Mesothelial cell of epicardium (in vitro differentiated cells): ENCODE results near the gene TTC7B. TPM values are rescaled to one million over a fixed set of nuclear protein-coding genes. Genes with fewer than 3 reads are reported as not detected.

ENCODE experiments used
- DNase-seq, 2 experiments: peaks; one replicate each; pipeline ENCODE4 v3.0.0; 2021; ENCODE audit warnings: low spot score in 2 of 2; ENCODE audit not compliant: unreplicated experiment in 2 of 2
- H3K27ac Mint-ChIP-seq: 2 replicates; pipeline ENCODE4 v1.8.0; 2021; ENCODE audit warnings: mixed read lengths
- H3K27me3 Mint-ChIP-seq: 2 replicates; pipeline ENCODE4 v1.8.0; 2021; ENCODE audit warnings: low read depth, mixed read lengths
- H3K36me3 Mint-ChIP-seq: 2 replicates; pipeline ENCODE4 v1.8.0; 2021; ENCODE audit warnings: mixed read lengths
- H3K4me1 Mint-ChIP-seq: 2 replicates; pipeline ENCODE4 v1.8.0; 2021; ENCODE audit warnings: mixed read lengths
- H3K4me3 Mint-ChIP-seq: 2 replicates; pipeline ENCODE4 v1.8.0; 2021; ENCODE audit warnings: mild to moderate bottlenecking, moderate library complexity, mixed read lengths
- H3K9me3 Mint-ChIP-seq: 2 replicates; pipeline ENCODE4 v1.8.0; 2021; ENCODE audit warnings: mixed read lengths
- total RNA-seq: library from RNA; stranded (reverse); gene quantifications from 3 replicates; pipeline ENCODE4 v1.2.1, GENCODE V29; 2021
- TF ChIP-seq, protein P1 (sequence below): fragments of 200-600 bp; sonication (generic); IDR thresholded peaks from one replicate; pipeline ENCODE4 v1.5.0; 2021; ENCODE audit warnings: antibody characterized with exemption; ENCODE audit not compliant: unreplicated experiment

The TTC7B gene
- total RNA-seq, 1 donor from 2014 or later = 56.5 TPM

- Mint-ChIP-seq H3K4me1 (peaks cover 12% of the 10 kb centered on the region), H3K27me3 (no peaks in the 10 kb centered on the region), H3K4me3 (peak overlapping the region; percentile 64), H3K27ac (peak overlapping the region; percentile 72), H3K9me3 (peaks cover 10% of the 10 kb centered on the region), H3K36me3 (peaks cover 11% of the 10 kb centered on the region)
- TF ChIP-seq, protein P1, sequence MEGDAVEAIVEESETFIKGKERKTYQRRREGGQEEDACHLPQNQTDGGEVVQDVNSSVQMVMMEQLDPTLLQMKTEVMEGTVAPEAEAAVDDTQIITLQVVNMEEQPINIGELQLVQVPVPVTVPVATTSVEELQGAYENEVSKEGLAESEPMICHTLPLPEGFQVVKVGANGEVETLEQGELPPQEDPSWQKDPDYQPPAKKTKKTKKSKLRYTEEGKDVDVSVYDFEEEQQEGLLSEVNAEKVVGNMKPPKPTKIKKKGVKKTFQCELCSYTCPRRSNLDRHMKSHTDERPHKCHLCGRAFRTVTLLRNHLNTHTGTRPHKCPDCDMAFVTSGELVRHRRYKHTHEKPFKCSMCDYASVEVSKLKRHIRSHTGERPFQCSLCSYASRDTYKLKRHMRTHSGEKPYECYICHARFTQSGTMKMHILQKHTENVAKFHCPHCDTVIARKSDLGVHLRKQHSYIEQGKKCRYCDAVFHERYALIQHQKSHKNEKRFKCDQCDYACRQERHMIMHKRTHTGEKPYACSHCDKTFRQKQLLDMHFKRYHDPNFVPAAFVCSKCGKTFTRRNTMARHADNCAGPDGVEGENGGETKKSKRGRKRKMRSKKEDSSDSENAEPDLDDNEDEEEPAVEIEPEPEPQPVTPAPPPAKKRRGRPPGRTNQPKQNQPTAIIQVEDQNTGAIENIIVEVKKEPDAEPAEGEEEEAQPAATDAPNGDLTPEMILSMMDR = peak; percentile 89
- peak; percentile 93 to 97 for DNase-seq
Observed at GRCh38 chr14:90758028-90758889, 58.0 kb downstream of the TTC7B start.

- Mint-ChIP-seq H3K4me3 (peak overlapping the region; percentile 59), H3K36me3 (peaks cover 4% of the 10 kb centered on the region)
Observed at GRCh38 chr14:90757452-90757851, 58.8 kb downstream of the TTC7B start.

GRCh38 chr14:90756755-90757345 lies 59.4 kb downstream of the TTC7B start:
- peaks cover 3% of the 10 kb centered on the region for H3K36me3 Mint-ChIP-seq
- H3K9me3 Mint-ChIP-seq = no peaks in the 10 kb centered on the region
- peaks cover 16% of the 10 kb centered on the region for H3K4me1 Mint-ChIP-seq
- DNase-seq = no peak
- no peaks in the 10 kb centered on the region for H3K27me3 Mint-ChIP-seq
- H3K27ac Mint-ChIP-seq = no peak overlapping the region
- TF ChIP-seq, protein P1 = no peak
- H3K4me3 Mint-ChIP-seq = peak overlapping the region; percentile 14

More at GRCh38 chr14:90757452-90757851, 58.8 kb downstream of the TTC7B start:
- Mint-ChIP-seq H3K9me3 (peaks cover 2% of the 10 kb centered on the region), H3K27ac (no peak overlapping the region), H3K4me1 (peaks cover 16% of the 10 kb centered on the region), H3K27me3 (no peaks in the 10 kb centered on the region)
- TF ChIP-seq, protein P1 = no peak
- DNase-seq = no peak

GRCh38 chr14:90755661-90756304 lies 60.4 kb downstream of the TTC7B start:
- Mint-ChIP-seq H3K9me3 (no peaks in the 10 kb centered on the region), H3K4me1 (peaks cover 16% of the 10 kb centered on the region), H3K36me3 (peaks cover 4% of the 10 kb centered on the region), H3K4me3 (no peak overlapping the region), H3K27ac (no peak overlapping the region), H3K27me3 (no peaks in the 10 kb centered on the region)
- no peak for DNase-seq
- TF ChIP-seq, protein P1 = no peak

GRCh38 chr14:90753456-90754005 lies 62.7 kb downstream of the TTC7B start:
- Mint-ChIP-seq H3K4me3 (no peak overlapping the region), H3K27ac (no peak overlapping the region), H3K9me3 (peaks cover 14% of the 10 kb centered on the region), H3K4me1 (peaks cover 11% of the 10 kb centered on the region), H3K27me3 (no peaks in the 10 kb centered on the region), H3K36me3 (peaks cover 17% of the 10 kb centered on the region)
- DNase-seq = no peak
- TF ChIP-seq, protein P1 = no peak
